ENCODE results near the gene HCN2. TPM values are rescaled to one million over a fixed set of nuclear protein-coding genes. Genes with fewer than 3 reads are reported as not detected.
"Not testable (repeated sequence)": the region's sequence is repeated elsewhere in the genome, so short reads cannot be mapped to it uniquely, and the experiment has no call there.

The HCN2 gene
- total RNA-seq, 1 donor from 2014 or later = not detected

DNA sequence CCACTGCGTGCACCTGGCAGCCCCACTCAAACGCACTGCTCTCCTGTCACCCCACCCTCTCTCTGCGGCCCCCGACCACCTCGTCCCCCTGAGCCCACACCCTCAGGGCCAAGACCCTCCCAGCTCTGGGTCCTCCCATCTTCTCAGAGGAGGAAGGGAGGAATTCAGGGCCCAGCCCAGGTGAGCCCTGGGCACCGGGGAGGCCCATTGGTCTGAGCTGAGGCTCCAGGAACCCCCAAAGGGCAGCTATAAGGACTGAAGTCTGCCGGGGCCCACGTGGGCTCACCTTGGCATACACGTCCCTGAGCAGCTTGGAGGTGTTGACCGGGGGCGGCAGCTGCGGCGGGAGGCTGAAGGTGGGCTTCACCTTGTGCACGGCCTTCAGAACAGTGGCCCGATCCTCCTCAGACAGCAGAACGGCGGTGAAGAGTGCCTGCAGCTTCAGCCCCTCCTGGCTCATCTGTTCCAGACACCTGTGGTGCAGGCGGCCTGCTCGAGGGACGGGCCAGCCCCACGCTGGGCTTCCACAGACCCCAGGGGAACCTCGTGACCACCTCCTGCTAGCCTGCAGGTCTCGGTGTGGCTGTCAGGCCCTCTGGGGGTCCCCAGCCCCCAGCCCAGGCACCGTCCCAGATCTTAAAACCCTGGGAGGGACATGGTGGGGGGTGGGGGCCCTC lies 34.9 kb downstream of the HCN2 start:
- H3K4me1 Mint-ChIP-seq = peaks cover 17% of the 10 kb centered on the region
- Histone ChIP-seq H3K27ac (no peak overlapping the region), H3K4me2 (no peak overlapping the region), H3K9me3 (ENCODE audit: low read depth) (no peaks in the 10 kb centered on the region), H3K4me1 (no peaks in the 10 kb centered on the region), H3K9ac (no peak overlapping the region), H3K79me2 (ENCODE audit: low read depth) (no peaks in the 10 kb centered on the region), H3K36me3 (no peaks in the 10 kb centered on the region), H3K4me3 (no peak overlapping the region), H4K20me1 (ENCODE audit: low read depth) (peaks cover 22% of the 10 kb centered on the region), H2AFZ (replicated peaks) (no peak overlapping the region), H3F3A (ENCODE audit: low read depth) (no peaks in the 10 kb centered on the region), H3K27me3 (no peaks in the 10 kb centered on the region)
- H3K27me3 Mint-ChIP-seq (ENCODE audit: insufficient read depth, low read depth) = peaks cover 6% of the 10 kb centered on the region
- no peak for TF ChIP-seq EZH2 (IDR thresholded peaks at IDR 0.05)
- TF ChIP-seq, protein P1, sequence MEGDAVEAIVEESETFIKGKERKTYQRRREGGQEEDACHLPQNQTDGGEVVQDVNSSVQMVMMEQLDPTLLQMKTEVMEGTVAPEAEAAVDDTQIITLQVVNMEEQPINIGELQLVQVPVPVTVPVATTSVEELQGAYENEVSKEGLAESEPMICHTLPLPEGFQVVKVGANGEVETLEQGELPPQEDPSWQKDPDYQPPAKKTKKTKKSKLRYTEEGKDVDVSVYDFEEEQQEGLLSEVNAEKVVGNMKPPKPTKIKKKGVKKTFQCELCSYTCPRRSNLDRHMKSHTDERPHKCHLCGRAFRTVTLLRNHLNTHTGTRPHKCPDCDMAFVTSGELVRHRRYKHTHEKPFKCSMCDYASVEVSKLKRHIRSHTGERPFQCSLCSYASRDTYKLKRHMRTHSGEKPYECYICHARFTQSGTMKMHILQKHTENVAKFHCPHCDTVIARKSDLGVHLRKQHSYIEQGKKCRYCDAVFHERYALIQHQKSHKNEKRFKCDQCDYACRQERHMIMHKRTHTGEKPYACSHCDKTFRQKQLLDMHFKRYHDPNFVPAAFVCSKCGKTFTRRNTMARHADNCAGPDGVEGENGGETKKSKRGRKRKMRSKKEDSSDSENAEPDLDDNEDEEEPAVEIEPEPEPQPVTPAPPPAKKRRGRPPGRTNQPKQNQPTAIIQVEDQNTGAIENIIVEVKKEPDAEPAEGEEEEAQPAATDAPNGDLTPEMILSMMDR (IDR thresholded peaks at IDR 0.05) = no peak
- no peak for TF ChIP-seq EZH2phosphoT487 (IDR thresholded peaks at IDR 0.05)
- H3K36me3 Mint-ChIP-seq = peaks cover 26% of the 10 kb centered on the region
- H3K27ac Mint-ChIP-seq = no peak overlapping the region
- no peaks in the 10 kb centered on the region for H3K9me3 Mint-ChIP-seq
- no peak for DNase-seq (ENCODE audit: low spot score)
- no peak overlapping the region for H3K4me3 Mint-ChIP-seq

DNA sequence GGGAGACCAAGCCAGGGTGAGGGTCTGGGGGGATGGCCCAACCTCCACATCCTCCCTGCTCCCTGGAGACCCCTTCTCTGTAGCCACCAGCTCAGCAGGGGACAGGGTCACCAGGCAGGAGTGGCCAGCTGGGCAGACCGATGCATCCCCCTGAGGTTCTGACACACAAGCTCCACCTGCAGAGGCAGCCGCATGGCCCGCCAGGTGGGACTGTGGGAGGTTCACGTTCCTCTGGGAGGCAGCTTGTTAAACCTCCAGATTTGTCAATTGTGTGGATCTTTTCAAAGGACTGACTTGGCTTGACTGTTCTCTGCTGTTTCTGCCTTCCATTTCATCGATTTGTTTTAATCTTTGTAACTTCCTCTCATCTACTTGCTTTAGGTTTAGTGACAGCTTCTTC lies 35.6 kb downstream of the HCN2 start:
- peaks cover 17% of the 10 kb centered on the region for H3K4me1 Mint-ChIP-seq
- peaks cover 23% of the 10 kb centered on the region for H3K36me3 Mint-ChIP-seq

DNA sequence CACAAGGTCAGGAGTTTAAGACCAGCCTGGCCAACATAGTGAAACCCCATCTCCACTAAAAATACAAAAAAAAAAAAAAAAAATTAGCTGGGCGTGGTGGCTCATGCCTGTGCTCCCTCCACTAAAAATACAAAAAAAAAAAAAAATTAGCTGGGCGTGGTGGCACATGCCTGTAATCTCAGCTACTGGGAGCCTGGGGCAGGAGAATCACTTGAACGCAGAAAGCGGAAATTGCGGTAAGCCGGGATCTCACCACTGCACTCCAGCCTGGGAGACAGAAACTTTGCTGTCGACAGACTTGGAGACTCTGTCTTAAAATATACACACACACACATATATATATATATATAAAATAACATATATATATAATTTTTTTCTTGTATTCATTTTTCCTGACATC lies 36.9 kb downstream of the HCN2 start:
- DNase-seq (ENCODE audit: low spot score); H3K27ac Mint-ChIP-seq; H3K27ac ChIP-seq; H3K27me3 Mint-ChIP-seq (ENCODE audit: insufficient read depth, low read depth); H3K9me3 Mint-ChIP-seq; H3K4me2 ChIP-seq; H3K9ac ChIP-seq; H3K27me3 ChIP-seq; H3K4me1 ChIP-seq; H3K36me3 ChIP-seq; H2AFZ ChIP-seq (replicated peaks); H3F3A ChIP-seq (ENCODE audit: low read depth); H3K4me3 Mint-ChIP-seq; H3K4me3 ChIP-seq; H3K9me3 ChIP-seq (ENCODE audit: low read depth): not testable (repeated sequence)
- Histone ChIP-seq H3K79me2 (ENCODE audit: low read depth) (peaks cover 12% of the 10 kb centered on the region), H4K20me1 (ENCODE audit: low read depth) (peaks cover 38% of the 10 kb centered on the region)
- H3K4me1 Mint-ChIP-seq = peaks cover 20% of the 10 kb centered on the region
- H3K36me3 Mint-ChIP-seq = peaks cover 23% of the 10 kb centered on the region

More for the DNA sequence above, 35.6 kb downstream of the HCN2 start:
- Mint-ChIP-seq H3K4me3 (no peak overlapping the region), H3K27ac (peak overlapping the region; percentile 18), H3K27me3 (ENCODE audit: insufficient read depth, low read depth) (peaks cover 6% of the 10 kb centered on the region), H3K9me3 (no peaks in the 10 kb centered on the region)
- H3F3A ChIP-seq (ENCODE audit: low read depth) = no peaks in the 10 kb centered on the region
- no peaks in the 10 kb centered on the region for H3K27me3 ChIP-seq
- TF ChIP-seq EZH2phosphoT487 (IDR thresholded peaks at IDR 0.05) (no peak), EZH2 (IDR thresholded peaks at IDR 0.05) (no peak)
- TF ChIP-seq, protein P1 (IDR thresholded peaks at IDR 0.05) = no peak
- H4K20me1 ChIP-seq (ENCODE audit: low read depth) = peaks cover 26% of the 10 kb centered on the region
- no peaks in the 10 kb centered on the region for H3K36me3 ChIP-seq
- no peak overlapping the region for H2AFZ ChIP-seq (replicated peaks)
- no peaks in the 10 kb centered on the region for H3K79me2 ChIP-seq (ENCODE audit: low read depth)
- DNase-seq (ENCODE audit: low spot score) = no peak
- no peak overlapping the region for H3K4me2 ChIP-seq
- no peak overlapping the region for H3K27ac ChIP-seq
- H3K4me1 ChIP-seq = no peaks in the 10 kb centered on the region
- H3K9me3 ChIP-seq (ENCODE audit: low read depth) = no peaks in the 10 kb centered on the region
- H3K9ac ChIP-seq = no peak overlapping the region
- no peak overlapping the region for H3K4me3 ChIP-seq

DNA sequence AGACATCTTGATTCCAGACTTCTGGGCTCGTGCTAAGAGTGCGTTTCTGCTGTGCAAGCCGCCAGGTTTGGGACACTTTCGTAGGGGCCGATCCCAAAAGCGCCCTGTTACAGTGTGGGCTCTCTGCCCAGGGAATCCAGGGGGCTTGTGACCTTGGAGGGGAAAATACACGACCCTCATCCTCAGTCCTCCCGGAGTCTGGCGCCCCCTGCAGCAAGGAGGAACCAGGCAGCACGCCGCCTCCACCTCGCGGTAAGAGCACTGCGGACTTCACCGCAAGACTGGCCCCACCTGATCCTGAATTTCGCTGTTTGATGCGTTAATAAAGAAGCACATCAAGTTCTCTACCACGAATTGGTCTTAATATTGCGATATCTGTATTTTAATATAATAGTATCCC lies 38.5 kb downstream of the HCN2 start:
- no peak overlapping the region for H3K9ac ChIP-seq
- H3K9me3 Mint-ChIP-seq = no peaks in the 10 kb centered on the region
- H3K27ac ChIP-seq = no peak overlapping the region
- H2AFZ ChIP-seq (replicated peaks) = no peak overlapping the region
- H3F3A ChIP-seq (ENCODE audit: low read depth) = peaks cover 7% of the 10 kb centered on the region
- H3K4me3 ChIP-seq = no peak overlapping the region
- TF ChIP-seq, protein P1 (IDR thresholded peaks at IDR 0.05) = peak; percentile 59
- TF ChIP-seq EZH2 (IDR thresholded peaks at IDR 0.05) (no peak), EZH2phosphoT487 (IDR thresholded peaks at IDR 0.05) (no peak)
- H3K27me3 Mint-ChIP-seq (ENCODE audit: insufficient read depth, low read depth) = peaks cover 9% of the 10 kb centered on the region
- H3K9me3 ChIP-seq (ENCODE audit: low read depth) = no peaks in the 10 kb centered on the region
- no peaks in the 10 kb centered on the region for H3K27me3 ChIP-seq
- no peaks in the 10 kb centered on the region for H3K36me3 ChIP-seq
- H3K4me3 Mint-ChIP-seq = no peak overlapping the region
- H4K20me1 ChIP-seq (ENCODE audit: low read depth) = peaks cover 50% of the 10 kb centered on the region
- H3K79me2 ChIP-seq (ENCODE audit: low read depth) = peaks cover 21% of the 10 kb centered on the region
- H3K4me1 Mint-ChIP-seq = peaks cover 23% of the 10 kb centered on the region
- no peaks in the 10 kb centered on the region for H3K4me1 ChIP-seq
- peaks cover 23% of the 10 kb centered on the region for H3K36me3 Mint-ChIP-seq
- H3K4me2 ChIP-seq = no peak overlapping the region
- DNase-seq (ENCODE audit: low spot score) = peak; percentile 41
- no peak overlapping the region for H3K27ac Mint-ChIP-seq

DNA sequence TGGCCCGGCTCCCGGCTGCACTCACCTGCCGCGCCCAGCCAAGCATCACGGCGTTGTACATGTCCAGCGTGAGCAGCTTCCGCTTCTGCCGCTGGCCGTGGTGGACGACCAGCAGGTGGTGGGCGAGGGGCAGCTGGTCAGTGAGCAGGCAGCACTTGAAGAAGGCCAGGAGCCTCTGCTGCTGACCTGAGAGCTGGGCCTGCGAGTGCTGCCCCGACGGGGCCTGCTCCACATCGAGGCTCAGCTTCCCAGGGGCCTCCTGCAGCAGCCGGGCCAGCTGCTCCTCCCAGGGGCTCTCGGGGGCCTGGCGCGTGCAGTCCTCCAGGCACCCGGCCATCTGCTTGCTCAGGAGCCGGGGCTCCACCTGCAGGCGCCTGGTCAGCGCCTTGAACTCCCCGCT lies 39.8 kb downstream of the HCN2 start:
- H3K27ac ChIP-seq; H3K4me3 Mint-ChIP-seq; H3K9me3 Mint-ChIP-seq; H3K9ac ChIP-seq; H3K9me3 ChIP-seq (ENCODE audit: low read depth); DNase-seq (ENCODE audit: low spot score); H3K27me3 ChIP-seq; H3K4me2 ChIP-seq; H3K4me1 ChIP-seq; H3K27ac Mint-ChIP-seq; H3K36me3 ChIP-seq; H3K27me3 Mint-ChIP-seq (ENCODE audit: insufficient read depth, low read depth); H3F3A ChIP-seq (ENCODE audit: low read depth); H2AFZ ChIP-seq (replicated peaks); H3K4me3 ChIP-seq: not testable (repeated sequence)
- Mint-ChIP-seq H3K4me1 (peaks cover 21% of the 10 kb centered on the region), H3K36me3 (peaks cover 16% of the 10 kb centered on the region)
- peaks cover 50% of the 10 kb centered on the region for H4K20me1 ChIP-seq (ENCODE audit: low read depth)
- H3K79me2 ChIP-seq (ENCODE audit: low read depth) = peaks cover 28% of the 10 kb centered on the region

Data from neural progenitor cell (in vitro differentiated cells).